HCT116 (cell line): ENCODE results near the gene CIROP. TPM values are rescaled to one million over a fixed set of nuclear protein-coding genes. Genes with fewer than 3 reads are reported as not detected.

Source experiments
- ATAC-seq: fragments of 200-7000 bp; cut with Tn5 transposase; 2 replicates; pipeline ENCODE4 v1.9.1; 2020; ENCODE audit warnings: mild to moderate bottlenecking, moderate library complexity
- BruUV-seq: library from RNA; stranded (reverse); fragments of 400-500 nt; replicated peaks from 2 replicates; lab custom pipeline; 2021; lab: Mats Ljungman, UMichigan
- CTCF ChIA-PET: fragments of 300-600 bp; sonication (Branson Sonifier 250); formaldehyde crosslinking; loops from one replicate; lab custom pipeline; 2021; ENCODE audit warnings: antibody characterized with exemption; lab: Charles Lee
- POLR2A ChIA-PET: fragments of 300-600, 350-600 bp; sonication (Branson Sonifier 250); formaldehyde crosslinking; loops from one replicate; lab custom pipeline; 2021; ENCODE audit warnings: antibody characterized with exemption; lab: Charles Lee
- RAD21 ChIA-PET, 2 experiments: fragments of 300-600 bp; sonication (Branson Sonifier 250); formaldehyde crosslinking; loops; one replicate each; lab custom pipeline; 2023; ENCODE audit warnings: low total read pairs in 2 of 2; ENCODE audit not compliant: uncharacterized antibody in 2 of 2, unreplicated experiment in 2 of 2, low non-redundant PET in 1 of 2; lab: Charles Lee
- DNase-seq: peaks from one replicate; pipeline ENCODE4 v3.0.0-alpha.2; 2010; ENCODE audit warnings: low read depth, low spot score
- H2AFZ ChIP-seq: fragments of 200-600 bp; shearing (Covaris generic), sonication (generic); 2 replicates; pipeline ENCODE4 v1.6.1; 2017; ENCODE audit warnings: low read depth, mixed run types, mixed read lengths, antibody characterized with exemption, low read length; ENCODE audit not compliant: poor library complexity, severe bottlenecking
- H3K27ac ChIP-seq: 2 replicates; pipeline ENCODE4 v1.5.1; 2012; ENCODE audit warnings: low read depth, low read length
- H3K27me3 ChIP-seq: fragments of 200-600 bp; sonication (generic); 2 replicates; pipeline ENCODE4 v1.6.1; 2016; ENCODE audit warnings: mixed run types, low read length, mixed read lengths; ENCODE audit not compliant: insufficient read depth
- H3K36me3 ChIP-seq, 2 experiments: fragments of 200-500 bp in 1 of 2; fragments of 200-600 bp in 1 of 2; sonication (Bioruptor generic) in 1 of 2; sonication (generic) in 1 of 2; 2 replicates each; pipeline versions ENCODE4 v1.5.1 to v1.6.1; 2014 to 2016; ENCODE audit warnings: low read length in 2 of 2, inconsistent platforms in 1 of 2, mixed read lengths in 1 of 2, mixed run types in 1 of 2; ENCODE audit not compliant: insufficient read depth in 2 of 2, control insufficient read depth in 1 of 2
- H3K4me1 ChIP-seq, 2 experiments: fragments of 200-600 bp in 1 of 2; sonication (generic) in 1 of 2; 2 replicates each; pipeline versions ENCODE4 v1.5.1 to v1.6.1; 2012 to 2017; ENCODE audit warnings: low read length in 2 of 2, inconsistent platforms in 1 of 2, mild to moderate bottlenecking in 1 of 2, mixed read lengths in 1 of 2, mixed run types in 1 of 2, moderate library complexity in 1 of 2; ENCODE audit not compliant: insufficient read depth in 2 of 2, control insufficient read depth in 1 of 2
- H3K4me2 ChIP-seq: fragments of 200-600 bp; sonication (generic); 2 replicates; pipeline ENCODE4 v1.6.1; 2017; ENCODE audit warnings: mixed run types, low read length, mixed read lengths
- H3K4me3 ChIP-seq, 2 experiments: fragments of 200-600 bp in 1 of 2; sonication (generic) in 1 of 2; replicated peaks in 1 of 2; 2 replicates each; pipeline ENCODE4 v1.5.1; 2011 to 2016; ENCODE audit warnings: low read length in 2 of 2, control low read depth in 1 of 2, low read depth in 1 of 2, mild to moderate bottlenecking in 1 of 2, mixed read lengths in 1 of 2, mixed run types in 1 of 2
- H3K79me2 ChIP-seq: fragments of 200-600 bp; sonication (generic); 2 replicates; pipeline ENCODE4 v1.6.1; 2017; ENCODE audit warnings: mild to moderate bottlenecking, mixed run types, low read length, moderate library complexity, mixed read lengths; ENCODE audit not compliant: insufficient read depth
- H3K9ac ChIP-seq: fragments of 200-600 bp; sonication (generic); 2 replicates; pipeline ENCODE4 v1.6.1; 2016; ENCODE audit warnings: low read length, mixed read lengths
- H3K9me2 ChIP-seq: fragments of 200-600 bp; sonication (generic), shearing (Covaris generic); 2 replicates; pipeline ENCODE4 v1.6.1; 2017; ENCODE audit warnings: mixed run types, mild to moderate bottlenecking, moderate library complexity; ENCODE audit not compliant: insufficient read depth
- H3K9me3 ChIP-seq, 2 experiments: fragments of 200-500 bp in 1 of 2; fragments of 200-600 bp in 1 of 2; sonication (Bioruptor generic) in 1 of 2; sonication (generic) in 1 of 2; 2 replicates each; pipeline ENCODE4 v1.6.1; 2014 to 2017; ENCODE audit warnings: low read length in 2 of 2, mixed read lengths in 2 of 2, inconsistent platforms in 1 of 2, low read depth in 1 of 2, mild to moderate bottlenecking in 1 of 2, mixed run types in 1 of 2, moderate library complexity in 1 of 2; ENCODE audit not compliant: control insufficient read depth in 1 of 2, insufficient read depth in 1 of 2
- H4K20me1 ChIP-seq: fragments of 200-600 bp; sonication (generic), shearing (Covaris generic); 2 replicates; pipeline ENCODE4 v1.6.1; 2017; ENCODE audit warnings: mixed run types, mild to moderate bottlenecking, moderate library complexity; ENCODE audit not compliant: insufficient read depth
- ATF3 ChIP-seq: IDR thresholded peaks from 2 replicates; pipeline ENCODE4 v1.6.1; 2012
- CBX3 ChIP-seq: IDR thresholded peaks from 2 replicates; pipeline ENCODE4 v1.6.1; 2012; ENCODE audit warnings: low read depth
- ELF1 ChIP-seq: IDR thresholded peaks from 2 replicates; pipeline ENCODE4 v1.6.1; 2012; ENCODE audit warnings: low read depth, borderline replicate concordance
- EZH2phosphoT487 ChIP-seq: fragments of 200-600 bp; IDR thresholded peaks from 2 replicates; pipeline ENCODE4 v1.6.1; 2018; ENCODE audit warnings: antibody characterized with exemption, borderline replicate concordance
- FOSL1 ChIP-seq: IDR thresholded peaks from 2 replicates; pipeline ENCODE4 v1.6.1; 2012; ENCODE audit warnings: low read depth
- JUND ChIP-seq: IDR thresholded peaks from 2 replicates; pipeline ENCODE4 v1.6.1; 2012
- POLR2A ChIP-seq: IDR thresholded peaks from 2 replicates; pipeline ENCODE4 v1.7.0; 2011; ENCODE audit warnings: borderline replicate concordance; ENCODE audit not compliant: insufficient read depth, insufficient read length; ENCODE audit errors: extremely low read depth
- POLR2AphosphoS5 ChIP-seq: IDR thresholded peaks from 2 replicates; pipeline ENCODE4 v1.6.1; 2011; ENCODE audit warnings: mild to moderate bottlenecking, low read depth, low read length, moderate library complexity
- RAD21 ChIP-seq: IDR thresholded peaks from 2 replicates; pipeline ENCODE4 v1.6.1; 2012; ENCODE audit warnings: low read depth, mild to moderate bottlenecking
- SIN3A ChIP-seq: IDR thresholded peaks from 2 replicates; pipeline ENCODE4 v1.6.1; 2012; ENCODE audit warnings: low read depth
- SRF ChIP-seq: IDR thresholded peaks from 2 replicates; pipeline ENCODE4 v1.6.1; 2012; ENCODE audit warnings: low read depth
- YY1 ChIP-seq: IDR thresholded peaks from 2 replicates; pipeline ENCODE4 v1.6.1; 2011; ENCODE audit warnings: low read length, low read depth, moderate library complexity, mild to moderate bottlenecking; ENCODE audit not compliant: insufficient replicate concordance; ENCODE audit errors: extremely low read depth
- intact Hi-C: fragments of 100-400 bp; cut with micrococcal nuclease; formaldehyde crosslinking; loops from 2 replicates; pipeline ENCODE4 v1.10.0; 2022
- total RNA-seq: library from RNA; stranded (reverse); gene quantifications from one replicate; pipeline ENCODE4 v1.2.1, GENCODE V29; 2021; ENCODE audit not compliant: unreplicated experiment
- TF ChIP-seq, protein P1 (sequence below): IDR thresholded peaks from 2 replicates; pipeline ENCODE4 v1.6.1; 2011; ENCODE audit warnings: mild to moderate bottlenecking, low read length, moderate library complexity; ENCODE audit not compliant: insufficient replicate concordance; ENCODE audit errors: extremely low read depth

CIROP gene
- total RNA-seq, 1 experiment from 2014 or later = not detected

DNA sequence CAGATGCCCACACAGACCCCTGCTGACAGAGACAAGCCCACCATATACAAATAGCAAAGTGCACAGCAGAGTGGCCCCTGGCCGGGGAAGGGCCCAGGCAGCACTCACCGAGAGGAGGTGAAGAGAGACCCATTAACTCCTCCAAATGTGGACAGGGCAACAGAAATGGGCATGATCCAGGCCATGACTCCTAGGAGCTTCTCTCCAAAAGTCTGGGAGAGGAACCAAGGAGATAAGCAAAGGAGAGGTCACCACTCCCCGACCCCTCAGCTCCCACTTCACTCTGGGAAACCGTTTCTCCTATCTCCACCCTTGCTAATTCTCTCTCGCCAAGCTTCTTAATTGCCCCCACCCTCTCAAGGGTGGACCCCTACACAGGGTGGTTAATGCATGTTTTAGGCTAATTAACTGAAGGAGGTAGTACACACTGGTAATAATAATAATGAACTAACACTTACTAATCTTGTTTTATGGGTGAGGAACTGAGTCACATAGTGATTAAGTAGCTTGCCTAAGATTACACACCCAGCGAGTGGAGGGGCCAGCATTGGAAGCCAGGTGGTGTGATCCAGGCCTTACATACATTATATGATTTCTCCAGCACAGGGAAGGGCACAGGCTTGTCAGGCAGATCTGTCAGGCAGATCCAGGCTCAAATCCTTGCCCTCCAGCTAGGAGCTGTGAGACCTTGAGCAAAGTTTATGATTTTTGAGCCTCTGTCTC lies 33.2 kb upstream of the CIROP start:
- Histone ChIP-seq H4K20me1 (no peaks in the 10 kb centered on the region), H3K9me3 (no peaks in the 10 kb centered on the region), H3K4me1 (peaks cover 0 to 6% of the 10 kb centered on the region in 2 experiments; a peak in 2 of 4 replicates), H3K27ac (no peak overlapping the region; the same call in 1 of the 2 replicates), H3K36me3 (no peaks in the 10 kb centered on the region), H3K9me2 (no peaks in the 10 kb centered on the region), H3K9ac (no peak overlapping the region), H3K4me3 (no peak overlapping the region), H3K79me2 (no peaks in the 10 kb centered on the region), H3K27me3 (no peaks in the 10 kb centered on the region), H3K4me2 (no peak overlapping the region), H2AFZ (no peak overlapping the region)
- ChIA-PET CTCF (interaction anchor here (1.2 kb wide), 1 partner anchor 17 kb away, joined by 4 read pairs; no protein-coding TSS in a partner anchor), POLR2A (interaction anchor here (0.9 kb wide), 1 partner anchor 43 kb away, joined by 3 read pairs; the partner anchor contains the start of genes ACIN1 and C14orf119), RAD21 (no interaction called here)
- no TSS peak for BruUV-seq
- intact Hi-C loops = no loop called here
- DNase-seq (no peak), ATAC-seq (no peak)
- TF ChIP-seq CBX3 = no peak
- no peak for TF ChIP-seq SRF
- TF ChIP-seq, protein P1, sequence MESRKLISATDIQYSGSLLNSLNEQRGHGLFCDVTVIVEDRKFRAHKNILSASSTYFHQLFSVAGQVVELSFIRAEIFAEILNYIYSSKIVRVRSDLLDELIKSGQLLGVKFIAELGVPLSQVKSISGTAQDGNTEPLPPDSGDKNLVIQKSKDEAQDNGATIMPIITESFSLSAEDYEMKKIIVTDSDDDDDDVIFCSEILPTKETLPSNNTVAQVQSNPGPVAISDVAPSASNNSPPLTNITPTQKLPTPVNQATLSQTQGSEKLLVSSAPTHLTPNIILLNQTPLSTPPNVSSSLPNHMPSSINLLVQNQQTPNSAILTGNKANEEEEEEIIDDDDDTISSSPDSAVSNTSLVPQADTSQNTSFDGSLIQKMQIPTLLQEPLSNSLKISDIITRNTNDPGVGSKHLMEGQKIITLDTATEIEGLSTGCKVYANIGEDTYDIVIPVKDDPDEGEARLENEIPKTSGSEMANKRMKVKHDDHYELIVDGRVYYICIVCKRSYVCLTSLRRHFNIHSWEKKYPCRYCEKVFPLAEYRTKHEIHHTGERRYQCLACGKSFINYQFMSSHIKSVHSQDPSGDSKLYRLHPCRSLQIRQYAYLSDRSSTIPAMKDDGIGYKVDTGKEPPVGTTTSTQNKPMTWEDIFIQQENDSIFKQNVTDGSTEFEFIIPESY = no peak

DNA sequence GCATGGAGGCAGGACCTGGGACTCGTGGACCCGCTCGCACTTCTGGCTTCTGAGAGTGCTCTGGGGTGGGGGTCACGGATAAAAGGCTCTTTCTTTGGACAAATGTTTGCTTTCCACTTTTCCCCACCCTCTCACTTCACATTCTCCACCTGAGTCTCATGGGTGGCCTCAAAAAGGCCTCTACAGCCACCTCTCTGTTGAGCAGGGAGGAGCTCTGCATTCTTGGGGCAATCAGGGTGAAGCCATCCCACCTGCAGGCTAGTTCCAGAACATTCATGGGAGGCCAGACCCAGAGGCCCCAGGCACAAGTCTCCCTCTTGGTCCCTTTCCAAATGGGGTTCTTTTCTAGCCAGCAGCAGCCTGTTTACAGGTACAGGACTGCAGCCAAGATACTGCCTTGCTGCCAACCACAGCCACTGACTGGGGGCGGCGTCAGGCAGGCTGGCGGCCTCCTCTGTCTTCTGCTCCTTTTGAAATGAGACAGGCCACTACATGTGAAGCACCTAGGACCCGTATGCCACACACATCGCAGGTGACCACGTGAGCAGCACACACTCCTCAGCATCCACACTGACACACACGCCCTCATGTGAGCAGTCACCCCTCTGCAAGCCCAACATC lies 32.5 kb upstream of the CIROP start:
- TF ChIP-seq JUND (no peak), YY1 (no peak), RAD21 (no peak), ATF3 (no peak), POLR2A (no peak), POLR2AphosphoS5 (no peak), FOSL1 (no peak), EZH2phosphoT487 (no peak), SIN3A (no peak), ELF1 (no peak)
- TF ChIP-seq, all 23 proteins: peak for 0
- ATAC-seq = no peak
- DNase-seq = no peak
- Histone ChIP-seq H2AFZ (no peak overlapping the region), H3K79me2 (no peaks in the 10 kb centered on the region), H3K9ac (no peak overlapping the region), H3K27me3 (no peaks in the 10 kb centered on the region), H3K9me3 (no peaks in the 10 kb centered on the region), H3K36me3 (no peaks in the 10 kb centered on the region), H3K27ac (no peak overlapping the region; the same call in 1 of the 2 replicates), H3K4me2 (no peak overlapping the region), H3K4me1 (peaks cover 0 to 6% of the 10 kb centered on the region in 2 experiments; a peak in 2 of 4 replicates), H4K20me1 (no peaks in the 10 kb centered on the region), H3K4me3 (no peak overlapping the region), H3K9me2 (no peaks in the 10 kb centered on the region)
- intact Hi-C loops = no loop called here
- ChIA-PET POLR2A (no interaction called here), CTCF (interaction anchor here (1.2 kb wide), 1 partner anchor 17 kb away, joined by 4 read pairs; no protein-coding TSS in a partner anchor), RAD21 (no interaction called here)
- no TSS peak for BruUV-seq
